GM13976 (cell line): Measurements from ENCODE around the gene MRPL42.

ENCODE experiments used
- DNase-seq: peaks from one replicate; pipeline ENCODE4 v3.0.0; 2012; ENCODE audit warnings: low spot score
- in situ Hi-C: fragments of 300-500 bp; cut with MboI; formaldehyde crosslinking; loops from one replicate; pipeline ENCODE4 v1.12.0; 2022; ENCODE audit warnings: low sequenced_read_pairs, mixed read lengths, inconsistent platforms; ENCODE audit not compliant: unreplicated experiment
- TF ChIP-seq, protein P1 (sequence below): IDR thresholded peaks from 2 replicates; pipeline ENCODE4 v1.5.1; 2012; ENCODE audit warnings: borderline replicate concordance, mild to moderate bottlenecking; ENCODE audit not compliant: insufficient read depth; ENCODE audit errors: extremely low read depth, missing control alignments, control extremely low read depth

The MRPL42 gene

DNA sequence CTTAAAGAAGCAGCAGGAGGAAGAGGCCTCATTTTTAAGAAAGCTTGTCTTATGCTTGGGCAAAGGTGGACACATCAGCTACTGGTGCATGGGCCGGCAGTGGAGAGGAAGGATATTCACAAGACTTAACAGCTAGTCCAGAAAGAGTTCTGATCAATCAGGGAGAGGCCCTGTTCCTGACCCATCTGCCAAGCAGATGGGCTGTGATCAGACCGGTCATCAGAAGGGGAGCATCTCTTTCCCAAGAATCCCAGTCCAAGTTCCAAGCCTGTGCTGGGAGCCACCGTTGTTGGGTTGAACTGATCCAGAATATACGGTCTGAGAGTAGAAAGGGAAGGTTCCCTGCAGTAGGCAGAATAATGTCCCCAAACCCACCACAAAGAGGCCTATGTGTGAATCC lies 72.5 kb downstream of the MRPL42 start:
- TF ChIP-seq, protein P1, sequence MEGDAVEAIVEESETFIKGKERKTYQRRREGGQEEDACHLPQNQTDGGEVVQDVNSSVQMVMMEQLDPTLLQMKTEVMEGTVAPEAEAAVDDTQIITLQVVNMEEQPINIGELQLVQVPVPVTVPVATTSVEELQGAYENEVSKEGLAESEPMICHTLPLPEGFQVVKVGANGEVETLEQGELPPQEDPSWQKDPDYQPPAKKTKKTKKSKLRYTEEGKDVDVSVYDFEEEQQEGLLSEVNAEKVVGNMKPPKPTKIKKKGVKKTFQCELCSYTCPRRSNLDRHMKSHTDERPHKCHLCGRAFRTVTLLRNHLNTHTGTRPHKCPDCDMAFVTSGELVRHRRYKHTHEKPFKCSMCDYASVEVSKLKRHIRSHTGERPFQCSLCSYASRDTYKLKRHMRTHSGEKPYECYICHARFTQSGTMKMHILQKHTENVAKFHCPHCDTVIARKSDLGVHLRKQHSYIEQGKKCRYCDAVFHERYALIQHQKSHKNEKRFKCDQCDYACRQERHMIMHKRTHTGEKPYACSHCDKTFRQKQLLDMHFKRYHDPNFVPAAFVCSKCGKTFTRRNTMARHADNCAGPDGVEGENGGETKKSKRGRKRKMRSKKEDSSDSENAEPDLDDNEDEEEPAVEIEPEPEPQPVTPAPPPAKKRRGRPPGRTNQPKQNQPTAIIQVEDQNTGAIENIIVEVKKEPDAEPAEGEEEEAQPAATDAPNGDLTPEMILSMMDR, result no peak
- in situ Hi-C loops, result no loop called here
- DNase-seq, result no peak

DNA sequence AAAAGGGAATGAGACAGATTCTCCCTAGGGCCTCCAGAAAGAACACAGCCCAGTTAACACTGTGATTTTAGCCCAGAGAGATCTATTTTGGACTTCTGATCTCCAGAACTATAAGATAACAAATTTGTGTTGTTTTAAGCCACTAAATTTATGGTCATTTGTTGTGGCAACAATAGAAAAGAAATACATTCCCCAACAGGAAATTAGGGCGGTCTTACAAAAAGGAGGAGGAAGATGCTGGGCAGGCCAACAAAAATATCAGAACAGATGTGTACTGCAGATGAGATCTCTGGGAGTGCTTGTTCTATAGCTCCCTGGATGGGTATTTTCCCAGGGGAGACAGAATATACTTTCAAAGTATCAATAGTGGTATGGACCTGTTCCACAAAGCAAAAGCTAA lies 73.2 kb downstream of the MRPL42 start:
- no peak for DNase-seq
- in situ Hi-C loops, result no loop called here
- TF ChIP-seq, protein P1, result no peak

DNA sequence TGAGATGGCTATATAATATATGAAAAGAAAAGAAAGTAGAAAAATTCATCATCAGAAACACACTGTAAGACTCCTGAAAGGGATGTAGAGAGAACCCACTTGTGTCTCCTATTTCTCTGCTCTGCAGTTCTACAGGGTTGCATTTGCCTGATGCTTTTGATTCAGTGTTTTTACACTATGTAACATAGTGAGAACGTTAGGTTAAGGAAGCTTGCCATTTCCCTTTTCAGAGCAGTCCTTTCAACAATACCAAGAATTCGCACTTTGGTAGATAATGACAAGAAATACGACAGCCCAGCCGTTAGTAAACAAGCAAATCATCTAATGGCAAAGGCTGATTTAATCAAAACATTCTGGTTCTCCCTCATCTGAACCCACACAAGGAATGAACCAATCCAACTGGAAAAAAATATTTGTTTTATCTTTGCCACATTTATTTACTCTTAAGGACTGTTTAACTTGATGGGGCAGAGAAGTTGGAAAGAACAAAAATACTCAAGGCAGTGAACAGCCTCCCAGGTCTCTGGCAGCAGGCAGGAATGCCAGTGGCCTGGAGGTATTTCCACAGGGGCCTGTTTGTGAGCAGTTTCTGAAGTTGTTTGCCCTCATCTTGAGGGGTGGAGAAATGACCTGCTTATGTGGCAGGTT lies 74.4 kb downstream of the MRPL42 start:
- DNase-seq, result no peak
- TF ChIP-seq, protein P1, result no peak
- in situ Hi-C loops, result no loop called here

DNA sequence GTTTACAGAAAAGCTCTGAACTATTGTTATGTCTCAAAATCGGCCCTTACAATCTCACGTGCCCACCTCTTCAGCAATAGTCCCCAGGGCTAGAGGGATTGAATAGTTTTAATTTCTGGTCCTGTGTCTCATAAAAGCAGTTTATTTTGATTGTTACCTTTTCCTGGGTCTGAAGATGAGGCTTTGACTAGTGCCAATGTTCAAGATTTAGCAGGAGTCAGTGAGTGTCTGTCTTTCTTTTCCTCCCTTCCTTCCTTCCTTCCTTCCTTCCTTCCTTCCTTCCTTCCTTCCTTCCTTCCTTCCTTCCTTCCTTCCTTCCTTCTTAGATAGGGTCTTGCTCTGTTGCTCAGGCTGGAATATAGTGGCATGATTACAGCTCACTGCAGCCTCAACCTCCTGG lies 80.5 kb downstream of the MRPL42 start:
- no peak for DNase-seq
- in situ Hi-C loops, result no loop called here

DNA sequence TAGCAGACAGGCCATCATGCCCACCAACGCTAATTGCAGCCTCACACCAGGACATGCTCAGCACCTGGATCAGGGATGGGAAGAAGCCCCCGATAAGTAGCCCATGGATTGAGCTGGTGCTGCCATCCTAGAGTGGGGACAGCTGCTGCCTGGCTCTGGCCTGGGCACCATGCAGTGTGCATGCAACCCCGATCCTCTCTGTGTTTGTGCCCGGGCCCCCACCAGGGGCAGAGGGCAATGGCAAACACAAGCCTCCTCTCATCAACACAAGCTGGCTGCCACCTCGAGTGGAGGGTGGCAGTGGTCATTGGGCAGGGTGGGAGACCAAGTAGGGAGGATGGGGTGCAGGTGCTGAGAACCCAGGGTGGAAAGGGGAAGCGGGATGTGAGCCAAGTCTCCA lies 81.9 kb downstream of the MRPL42 start:
- in situ Hi-C loops, result no loop called here
- no peak for DNase-seq
- TF ChIP-seq, protein P1, result no peak

More for the DNA sequence above, 80.5 kb downstream of the MRPL42 start:
- TF ChIP-seq, protein P1, result no peak

DNA sequence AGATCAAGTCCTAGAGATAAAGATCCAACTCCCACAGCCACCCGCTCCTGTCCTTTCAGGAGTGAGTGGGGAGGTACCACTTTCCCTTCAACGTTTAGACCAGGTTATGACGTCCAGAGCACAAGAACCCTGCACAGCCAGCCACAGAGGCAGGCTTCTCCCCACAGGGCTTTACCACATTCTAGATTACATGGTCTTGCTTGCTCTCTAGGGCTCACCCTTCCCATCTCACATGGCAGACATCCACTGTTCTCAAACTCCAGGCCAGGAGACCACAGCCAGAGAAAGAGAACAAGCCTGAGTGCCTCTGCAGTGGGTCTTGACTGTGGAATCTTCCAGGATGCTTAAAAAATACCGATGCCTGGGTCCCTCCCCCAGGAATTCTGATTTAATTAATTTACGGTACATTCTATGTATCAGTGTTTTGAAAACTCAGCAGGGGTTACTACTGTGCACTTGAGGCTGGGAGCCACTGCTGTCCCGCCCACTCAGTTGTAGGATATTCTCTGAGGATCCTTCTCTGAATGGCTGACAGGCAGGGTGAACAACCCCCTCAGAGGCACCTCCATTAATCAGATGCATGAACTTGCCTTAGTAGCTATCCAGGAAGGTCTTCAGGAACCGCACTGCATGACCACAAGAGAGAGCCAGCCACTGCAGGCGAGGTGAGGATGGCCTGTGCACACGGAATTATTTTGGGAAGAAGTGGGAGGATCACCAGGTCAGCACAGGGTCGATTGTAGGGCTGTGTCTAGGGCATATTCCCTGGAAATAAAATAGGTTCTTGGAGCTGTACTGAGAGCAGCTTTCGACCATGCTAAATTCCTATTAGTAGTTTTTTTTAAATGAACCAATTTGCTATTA lies 83.7 kb downstream of the MRPL42 start:
- in situ Hi-C loops, result loop anchor here (25.0 kb wide), 1 partner anchor 436 kb away; no protein-coding TSS in a partner anchor
- TF ChIP-seq, protein P1, result no peak
- DNase-seq, result no peak
